Effector memory CD4-positive, alpha-beta T cell (primary cell): ENCODE data around the gene GTPBP4.

ENCODE experiments used
- DNase-seq, 3 donors: peaks; one replicate each; pipeline ENCODE4 v3.0.0-alpha.2; 2020
- H3K27ac ChIP-seq: 2 replicates; pipeline ENCODE4 v1.7.0; 2013; ENCODE audit warnings: mild to moderate bottlenecking, low read length, moderate library complexity; ENCODE audit not compliant: insufficient read depth, poor library complexity, severe bottlenecking
- H3K27me3 ChIP-seq: replicated peaks from 2 replicates; pipeline ENCODE4 v1.7.0; 2013; ENCODE audit warnings: mild to moderate bottlenecking, low read length; ENCODE audit not compliant: insufficient read depth, control insufficient read depth, poor library complexity, severe bottlenecking
- H3K36me3 ChIP-seq: 2 replicates; pipeline ENCODE4 v1.7.0; 2013; ENCODE audit warnings: mild to moderate bottlenecking, low read length, moderate library complexity; ENCODE audit not compliant: control insufficient read depth, insufficient read depth
- H3K4me1 ChIP-seq: 2 replicates; pipeline ENCODE4 v1.7.0; 2013; ENCODE audit warnings: low read length, mild to moderate bottlenecking; ENCODE audit not compliant: control insufficient read depth, insufficient read depth, poor library complexity, severe bottlenecking
- H3K4me3 ChIP-seq: 2 replicates; pipeline ENCODE4 v1.7.0; 2013; ENCODE audit warnings: low read length, low read depth, mild to moderate bottlenecking; ENCODE audit not compliant: insufficient read depth, poor library complexity, severe bottlenecking
- H3K9me3 ChIP-seq: 2 replicates; pipeline ENCODE4 v1.7.0; 2013; ENCODE audit warnings: mild to moderate bottlenecking, low read length, moderate library complexity; ENCODE audit not compliant: control insufficient read depth

Gene GTPBP4

DNA sequence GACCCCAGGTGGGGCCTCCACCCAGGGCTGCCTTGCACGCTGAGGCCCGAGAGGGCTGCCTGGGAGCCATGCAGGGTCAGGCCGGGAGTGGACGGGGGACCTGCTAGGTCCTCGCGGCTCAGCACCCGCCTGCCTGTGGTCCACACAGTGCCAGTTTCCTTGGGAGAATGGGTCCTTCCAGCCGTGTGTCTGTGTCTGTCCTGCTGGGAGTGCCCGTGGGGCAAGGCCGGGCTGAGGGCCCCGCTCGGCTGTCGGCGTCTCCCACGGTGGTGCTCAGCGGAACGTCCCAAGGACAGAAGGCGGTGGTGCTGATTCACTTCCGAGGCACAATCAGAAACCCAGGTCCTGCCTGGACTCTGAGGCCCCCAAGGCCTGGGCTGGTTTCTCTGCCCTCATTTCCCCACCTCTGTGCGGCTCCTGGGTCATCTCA, 23.2 kb upstream of the GTPBP4 start:
- no peak overlapping the region for H3K4me3 ChIP-seq
- no peaks in the 10 kb centered on the region for H3K36me3 ChIP-seq
- no peaks in the 10 kb centered on the region for H3K4me1 ChIP-seq
- H3K9me3 ChIP-seq: no peaks in the 10 kb centered on the region
- no peak overlapping the region for H3K27ac ChIP-seq
- no peak for DNase-seq
- no peaks in the 10 kb centered on the region for H3K27me3 ChIP-seq

DNA sequence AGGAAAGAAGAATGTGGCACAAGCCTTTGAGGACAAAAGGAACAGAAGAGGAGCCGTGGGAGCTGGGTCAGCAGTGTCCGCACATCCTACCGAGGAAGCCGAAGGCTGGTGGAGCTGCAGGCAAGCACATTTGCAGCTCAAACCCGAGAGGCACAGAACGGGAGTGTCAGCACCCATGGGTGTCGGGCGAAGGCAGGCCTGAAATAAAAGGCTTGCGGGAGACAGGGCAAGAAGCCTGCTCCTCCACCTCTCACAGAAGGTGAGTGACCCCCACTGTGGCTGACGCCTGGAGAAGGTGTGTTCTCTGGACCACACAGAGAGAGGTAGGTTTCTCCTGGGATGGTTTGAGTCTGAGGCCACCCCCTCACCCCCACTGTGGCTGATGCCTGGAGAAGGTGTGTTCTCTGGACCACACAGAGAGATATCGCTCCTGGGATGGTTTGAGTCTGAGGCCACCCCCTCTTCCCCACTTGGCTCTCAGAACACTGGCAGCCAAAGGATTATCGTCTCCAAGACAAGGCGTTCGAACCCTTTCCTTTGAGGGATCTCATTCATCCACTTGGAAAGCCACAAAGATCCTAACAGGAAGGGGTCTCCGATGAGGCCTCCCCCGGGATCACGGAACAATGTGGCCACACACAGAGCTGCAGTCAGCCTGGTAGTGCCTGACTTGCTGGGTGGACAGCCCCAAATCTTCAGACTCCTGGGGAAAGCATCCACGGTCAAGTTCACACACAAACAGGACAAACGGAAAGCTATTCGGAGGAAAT, 21.6 kb upstream of the GTPBP4 start:
- Histone ChIP-seq H3K27ac (no peak overlapping the region), H3K36me3 (no peaks in the 10 kb centered on the region), H3K27me3 (no peaks in the 10 kb centered on the region), H3K4me1 (no peaks in the 10 kb centered on the region), H3K4me3 (no peak overlapping the region), H3K9me3 (no peaks in the 10 kb centered on the region)
- DNase-seq: no peak

DNA sequence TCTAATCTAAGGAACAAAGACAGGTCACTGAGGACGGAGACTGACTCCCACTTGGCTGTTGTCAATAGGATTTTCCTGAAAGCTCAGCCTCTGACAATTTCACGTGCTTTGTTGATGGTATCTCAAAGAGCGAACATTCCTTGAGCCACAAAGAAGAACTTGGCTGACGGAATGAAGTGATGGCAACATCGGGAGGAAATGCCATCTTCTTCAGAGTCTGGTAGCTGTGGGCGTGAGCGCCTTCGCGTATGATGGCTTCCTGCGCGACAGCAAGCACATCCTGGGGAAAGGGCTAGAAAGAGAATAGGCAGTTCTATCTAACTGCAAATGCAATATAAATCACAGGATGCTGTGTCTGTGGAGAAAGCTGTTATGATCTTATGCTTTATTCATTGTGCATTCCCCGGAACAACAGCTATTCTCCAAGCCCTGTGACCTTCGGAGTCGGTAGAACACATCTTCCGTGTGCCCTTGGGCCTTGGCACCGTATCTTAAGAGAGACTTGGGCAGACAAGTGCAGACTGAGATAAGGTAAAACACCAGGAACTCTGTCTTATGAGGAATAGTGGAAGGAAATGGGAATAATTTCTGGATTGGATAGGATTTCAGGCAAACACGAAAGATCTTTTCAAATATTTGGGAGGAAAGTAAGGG, 19.6 kb upstream of the GTPBP4 start:
- Histone ChIP-seq H3K27me3 (no peaks in the 10 kb centered on the region), H3K27ac (no peak overlapping the region), H3K4me3 (no peak overlapping the region), H3K36me3 (no peaks in the 10 kb centered on the region), H3K4me1 (no peaks in the 10 kb centered on the region), H3K9me3 (no peaks in the 10 kb centered on the region)
- DNase-seq: no peak

DNA sequence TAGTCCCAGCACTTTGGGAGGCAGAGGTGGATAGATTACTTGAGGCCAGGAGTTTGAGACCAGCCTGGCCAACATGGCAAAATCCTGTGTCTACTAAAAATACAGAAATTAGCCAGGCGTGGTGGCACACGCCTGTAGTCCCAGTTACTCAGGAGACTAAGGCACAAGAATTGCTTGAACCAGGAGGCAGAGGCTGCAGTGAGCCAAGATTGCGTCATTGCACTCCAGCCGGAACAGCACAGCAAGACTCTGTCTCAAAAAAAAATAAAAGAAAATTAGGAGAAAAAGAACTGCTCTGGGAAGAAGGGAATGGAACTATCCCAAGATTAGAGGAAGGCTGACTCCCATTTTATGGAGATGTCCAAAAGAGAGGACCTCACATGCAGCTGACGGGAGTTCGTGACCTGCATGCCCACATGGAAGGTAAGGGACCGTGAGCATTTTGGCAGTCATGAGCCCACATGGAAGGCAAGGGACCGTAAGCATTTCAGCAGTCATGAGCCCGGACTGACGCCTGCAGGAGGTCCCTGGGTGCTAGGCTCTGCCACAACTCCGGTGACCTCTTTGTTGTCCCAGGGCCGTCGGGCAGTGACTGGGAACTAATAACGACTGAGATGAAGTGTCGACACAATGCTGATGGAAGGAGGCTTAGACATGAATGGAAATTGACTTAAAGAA, 18.6 kb upstream of the GTPBP4 start:
- Histone ChIP-seq H3K9me3 (no peaks in the 10 kb centered on the region), H3K27ac (no peak overlapping the region), H3K4me1 (no peaks in the 10 kb centered on the region), H3K4me3 (no peak overlapping the region), H3K36me3 (no peaks in the 10 kb centered on the region), H3K27me3 (no peaks in the 10 kb centered on the region)
- DNase-seq: no peak

DNA sequence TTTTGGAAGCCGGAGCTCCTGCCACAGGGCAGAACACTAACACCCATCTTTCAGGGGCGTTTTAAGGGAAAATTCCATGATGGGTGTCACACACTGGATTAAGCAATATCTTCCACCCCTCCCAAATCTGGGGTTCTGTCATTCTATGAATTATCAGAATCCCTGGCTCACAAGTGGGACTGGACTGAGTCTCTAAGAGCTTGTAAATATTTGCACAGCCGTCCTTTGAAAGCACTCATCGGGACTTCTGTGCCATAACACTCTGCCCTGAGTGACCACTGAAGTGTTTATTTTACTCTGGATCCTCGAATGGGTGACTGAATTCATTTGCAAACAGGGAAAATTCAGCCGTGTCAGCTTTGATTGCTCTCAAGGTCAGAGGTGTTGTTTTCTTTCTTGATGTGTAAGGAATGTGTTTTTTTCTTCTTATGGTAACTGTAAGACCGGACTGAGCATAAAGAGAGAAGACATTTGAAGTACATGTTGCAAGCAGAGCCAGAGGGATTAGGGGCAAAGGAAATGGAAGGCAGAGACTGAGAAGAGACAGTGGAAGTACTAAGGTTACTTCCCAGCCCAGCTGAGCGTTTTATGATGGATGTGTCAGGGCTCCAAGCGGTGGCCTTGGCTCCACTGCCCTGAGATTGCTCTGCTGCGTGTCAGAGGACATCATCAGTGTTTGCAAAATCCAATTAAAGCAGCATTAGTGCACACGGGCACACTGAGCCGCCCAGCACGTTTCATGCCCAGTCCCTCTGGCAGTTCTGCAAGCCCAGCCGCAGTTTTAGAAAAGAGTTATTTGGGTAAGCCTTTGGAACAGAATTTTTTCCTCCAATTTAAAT, 17.7 kb upstream of the GTPBP4 start:
- no peak for DNase-seq
- Histone ChIP-seq H3K4me3 (no peak overlapping the region), H3K36me3 (no peaks in the 10 kb centered on the region), H3K9me3 (no peaks in the 10 kb centered on the region), H3K27ac (no peak overlapping the region), H3K27me3 (no peaks in the 10 kb centered on the region), H3K4me1 (no peaks in the 10 kb centered on the region)

DNA sequence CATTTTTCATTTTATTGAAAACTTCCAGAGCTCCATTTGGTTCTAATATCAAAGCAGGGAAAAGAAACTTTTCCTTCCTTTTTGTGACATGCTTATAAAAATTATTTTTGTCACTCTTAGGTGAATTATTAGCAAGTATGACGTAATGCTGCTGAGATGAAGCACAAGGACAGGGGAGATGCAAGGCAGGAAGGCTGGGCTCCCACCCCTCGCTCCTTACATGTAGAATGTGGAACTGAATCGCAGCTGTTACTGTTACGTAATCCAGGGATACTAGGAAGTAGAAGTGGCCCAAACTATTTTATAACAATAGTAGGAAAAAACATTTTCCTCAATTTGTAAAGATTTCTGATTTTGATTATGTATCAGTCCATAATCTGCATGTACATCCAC, 17.1 kb upstream of the GTPBP4 start:
- Histone ChIP-seq H3K36me3 (no peaks in the 10 kb centered on the region), H3K27ac (no peak overlapping the region), H3K9me3 (no peaks in the 10 kb centered on the region), H3K4me3 (no peak overlapping the region), H3K4me1 (no peaks in the 10 kb centered on the region), H3K27me3 (no peaks in the 10 kb centered on the region)
- DNase-seq: no peak

DNA sequence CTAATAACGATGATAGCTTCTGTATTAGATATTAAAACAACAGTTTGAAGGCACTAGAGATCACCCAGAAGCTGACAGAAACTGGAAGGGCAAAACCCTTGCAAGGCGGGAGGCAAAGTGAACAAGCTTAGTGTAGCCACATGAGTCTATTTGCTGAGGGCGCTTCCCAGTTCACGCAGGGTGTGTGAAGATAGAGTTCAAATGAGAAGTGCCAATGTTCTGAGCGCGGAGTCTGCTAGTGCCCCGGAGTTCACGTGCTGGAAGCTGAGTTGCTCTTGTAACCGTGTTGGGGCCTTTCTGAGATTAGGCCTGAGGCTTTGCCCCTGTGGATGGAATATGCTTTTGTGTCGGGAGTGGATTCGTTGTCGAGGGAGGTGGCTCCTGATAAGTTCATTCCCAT, 16.6 kb upstream of the GTPBP4 start:
- H3K27me3 ChIP-seq: no peaks in the 10 kb centered on the region
- H3K4me3 ChIP-seq: no peak overlapping the region
- no peak for DNase-seq
- no peaks in the 10 kb centered on the region for H3K36me3 ChIP-seq
- no peaks in the 10 kb centered on the region for H3K4me1 ChIP-seq
- no peaks in the 10 kb centered on the region for H3K9me3 ChIP-seq
- H3K27ac ChIP-seq: no peak overlapping the region

DNA sequence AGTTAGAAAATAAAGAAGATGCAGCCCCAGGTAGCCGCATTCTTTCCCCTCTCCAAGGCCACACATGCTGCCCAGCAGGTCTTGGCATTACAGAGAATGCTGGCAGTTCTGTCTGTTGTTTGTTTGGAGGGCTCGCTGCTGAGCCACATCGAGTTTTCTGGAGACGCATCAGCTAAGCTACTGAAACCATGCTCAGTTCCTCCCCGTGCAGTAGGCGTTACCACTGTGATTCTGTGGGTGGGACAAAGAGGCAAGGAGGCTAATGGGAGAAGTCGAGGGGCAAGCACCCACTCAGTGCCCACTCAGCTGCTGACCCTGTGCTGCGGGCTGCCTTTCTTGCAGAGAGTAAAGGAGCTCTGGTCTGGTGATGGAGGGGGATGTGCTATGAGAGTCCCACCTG, 15.5 kb upstream of the GTPBP4 start:
- H3K27me3 ChIP-seq: no peaks in the 10 kb centered on the region

GRCh38 chr10:974038-974784, 14.0 kb upstream of the GTPBP4 start:
- no peak overlapping the region for H3K4me3 ChIP-seq
- peaks cover 5% of the 10 kb centered on the region for H3K9me3 ChIP-seq
- H3K4me1 ChIP-seq: no peaks in the 10 kb centered on the region
- DNase-seq: no peak
- no peaks in the 10 kb centered on the region for H3K27me3 ChIP-seq
- no peak overlapping the region for H3K27ac ChIP-seq
- H3K36me3 ChIP-seq: no peaks in the 10 kb centered on the region

More for the DNA sequence above, 15.5 kb upstream of the GTPBP4 start:
- Histone ChIP-seq H3K36me3 (no peaks in the 10 kb centered on the region), H3K27ac (no peak overlapping the region), H3K4me1 (no peaks in the 10 kb centered on the region), H3K4me3 (no peak overlapping the region), H3K9me3 (no peaks in the 10 kb centered on the region)
- no peak for DNase-seq
